Femur (tissue), 1 donor: ENCODE results near the gene KRT80.

Experiments
- DNase-seq: peaks from one replicate; pipeline ENCODE4 v3.0.0-alpha.2; 2017

Gene KRT80

GRCh38 chr12:52210925-52211650 is 19.3 kb upstream of the KRT80 start:
- no peak for DNase-seq

- peak; percentile 43 for DNase-seq
Measured at GRCh38 chr12:52210186-52210924, 18.5 kb upstream of the KRT80 start.

- peak; percentile 13 for DNase-seq
Measured at GRCh38 chr12:52209321-52209720, 17.5 kb upstream of the KRT80 start.

- DNase-seq: peak; percentile 15
Measured at GRCh38 chr12:52208424-52209165, 16.8 kb upstream of the KRT80 start.

- peak; percentile 76 for DNase-seq
Measured at GRCh38 chr12:52207895-52208294, 16.1 kb upstream of the KRT80 start.

- DNase-seq: peak; percentile 11
Measured at GRCh38 chr12:52207106-52207505, 15.3 kb upstream of the KRT80 start.

GRCh38 chr12:52206304-52207040 is 14.7 kb upstream of the KRT80 start:
- DNase-seq: peak; percentile 46

GRCh38 chr12:52205612-52206303 is 13.9 kb upstream of the KRT80 start:
- DNase-seq: no peak

GRCh38 chr12:52204931-52205505 is 13.2 kb upstream of the KRT80 start:
- DNase-seq: peak; percentile 13

- DNase-seq: peak; percentile 14
Measured at GRCh38 chr12:52204095-52204930, 12.5 kb upstream of the KRT80 start.

GRCh38 chr12:52203079-52203921 is 11.5 kb upstream of the KRT80 start:
- peak; percentile 75 for DNase-seq

- peak; percentile 66 for DNase-seq
Measured at GRCh38 chr12:52202361-52203078, 10.7 kb upstream of the KRT80 start.

GRCh38 chr12:52201451-52201839 is 9.6 kb upstream of the KRT80 start:
- peak; percentile 11 for DNase-seq

GRCh38 chr12:52200781-52201450 is 9.1 kb upstream of the KRT80 start:
- DNase-seq: no peak

GRCh38 chr12:52200086-52200780 is 8.4 kb upstream of the KRT80 start:
- DNase-seq: no peak

GRCh38 chr12:52199294-52199919 is 7.6 kb upstream of the KRT80 start:
- no peak for DNase-seq

GRCh38 chr12:52198454-52199215 is 6.8 kb upstream of the KRT80 start:
- no peak for DNase-seq
